A549 (cell line): ENCODE data around the gene NUP210. TPM values are rescaled to one million over a fixed set of nuclear protein-coding genes. Genes with fewer than 3 reads are reported as not detected.

Experiments used
- ATAC-seq, 2 experiments: fragments of 200-7000 bp in 1 of 2; fragments of >200 bp in 1 of 2; cut with Nextera tagmentation in 1 of 2; cut with Tn5 transposase in 1 of 2; 3 replicates each; pipeline versions ENCODE4 v1.8.0 to v1.9.1; 2018 to 2020; ENCODE audit warnings: mild to moderate bottlenecking in 1 of 2, moderate library complexity in 1 of 2
- CTCF ChIA-PET: fragments of 300-600 bp; sonication (Branson Sonifier 250); formaldehyde crosslinking; extraction: SDS; loops from one replicate; lab custom pipeline; 2021; ENCODE audit warnings: antibody characterized with exemption, inconsistent platforms; lab: Yijun Ruan, JAX
- POLR2A ChIA-PET: fragments of 350-600 bp; formaldehyde crosslinking; extraction: SDS; loops from one replicate; lab custom pipeline; 2021; ENCODE audit warnings: antibody characterized with exemption, inconsistent platforms; lab: Yijun Ruan, JAX
- DNase-seq, 2 experiments: peaks; one replicate each; pipeline versions ENCODE4 v3.0.0 to v3.0.0-alpha.2; 2011 to 2016; ENCODE audit warnings: low read depth in 1 of 2, low spot score in 1 of 2
- FAIRE-seq: peaks from 2 replicates; lab custom pipeline; 2011; peaks lifted over from hg19 to GRCh38; lab: Jason Lieb, UNC
- H3K27ac ChIP-seq, 2 experiments: fragments of >200 bp; sonication (Bioruptor Twin); formaldehyde crosslinking; 3 replicates each; pipeline ENCODE4 v1.5.1; 2016 to 2017
- H3K4me1 ChIP-seq: fragments of >200 bp; sonication (Bioruptor Twin); formaldehyde crosslinking; 3 replicates; pipeline ENCODE4 v1.6.1; 2016
- H3K4me2 ChIP-seq: fragments of >200 bp; sonication (Bioruptor Twin); formaldehyde crosslinking; 3 replicates; pipeline ENCODE4 v1.6.1; 2016
- H3K4me3 ChIP-seq: fragments of >200 bp; sonication (Bioruptor Twin); formaldehyde crosslinking; 3 replicates; pipeline ENCODE4 v1.5.1; 2016
- H3K9me3 ChIP-seq: fragments of >200 bp; sonication (Bioruptor Twin); formaldehyde crosslinking; 3 replicates; pipeline ENCODE4 v1.6.1; 2016
- ATOH8 ChIP-seq: fragments of 250-450 bp; sonication (Bioruptor Pico); IDR thresholded peaks from 2 replicates; pipeline ENCODE4 v1.5.0; 2020; ENCODE audit warnings: low read depth, mild to moderate bottlenecking, moderate library complexity
- BHLHE40 ChIP-seq: IDR thresholded peaks from 2 replicates; pipeline ENCODE4 v1.6.1; 2012; ENCODE audit warnings: low read depth, low read length, inconsistent platforms
- CBX8 ChIP-seq: fragments of 200-600 bp; sonication (generic); IDR thresholded peaks from 2 replicates; pipeline ENCODE4 v1.6.1; 2016
- CEBPB ChIP-seq, 2 experiments: fragments of >200 bp in 1 of 2; sonication (Bioruptor Twin) in 1 of 2; formaldehyde crosslinking in 1 of 2; IDR thresholded peaks; 2 replicates each; pipeline ENCODE4 v1.6.1; 2012 to 2016
- CHD2 ChIP-seq: fragments of 150-350 bp; IDR thresholded peaks from 2 replicates; pipeline ENCODE4 v1.6.1; 2014; ENCODE audit warnings: low read length; ENCODE audit not compliant: partially characterized antibody
- CTCF ChIP-seq: fragments of >200 bp; sonication (Bioruptor Twin); formaldehyde crosslinking; IDR thresholded peaks from 3 replicates; pipeline ENCODE4 v1.5.1; 2016
- FOSB ChIP-seq: fragments of 250-450 bp; sonication (Bioruptor Pico); IDR thresholded peaks from 2 replicates; pipeline ENCODE4 v1.5.0; 2020; ENCODE audit warnings: mild to moderate bottlenecking, moderate library complexity
- HOXB13 ChIP-seq: fragments of 250-450 bp; sonication (Bioruptor Pico); IDR thresholded peaks from 2 replicates; pipeline ENCODE4 v1.5.0; 2020; ENCODE audit warnings: low read depth, mild to moderate bottlenecking, moderate library complexity
- HOXB5 ChIP-seq: fragments of 250-450 bp; sonication (Bioruptor Pico); IDR thresholded peaks from 2 replicates; pipeline ENCODE4 v1.5.0; 2020; ENCODE audit warnings: mild to moderate bottlenecking, moderate library complexity
- MYC ChIP-seq: IDR thresholded peaks from 2 replicates; pipeline ENCODE4 v1.6.1; 2012; ENCODE audit warnings: mild to moderate bottlenecking, inconsistent platforms, low read length, improper control_type of control experiment, borderline replicate concordance
- NFE2L2 ChIP-seq: fragments of 150-350 bp; conservative IDR thresholded peaks from 2 replicates; pipeline ENCODE4 v1.6.1; 2014; ENCODE audit warnings: low read length
- NPAS2 ChIP-seq: fragments of 250-450 bp; sonication (Bioruptor Pico); IDR thresholded peaks from 2 replicates; pipeline ENCODE4 v1.8.0; 2022; ENCODE audit warnings: mild to moderate bottlenecking, moderate library complexity, borderline replicate concordance
- POLR2AphosphoS2 ChIP-seq: conservative IDR thresholded peaks from 2 replicates; pipeline ENCODE4 v1.6.1; 2012; ENCODE audit warnings: low read length, improper control_type of control experiment, inconsistent platforms
- RNF2 ChIP-seq: fragments of 200-600 bp; sonication (generic); IDR thresholded peaks from 2 replicates; pipeline ENCODE4 v1.6.1; 2016; ENCODE audit warnings: low read depth, mild to moderate bottlenecking, antibody characterized with exemption, moderate library complexity, borderline replicate concordance
- TP53 ChIP-seq: fragments of 250-450 bp; sonication (Bioruptor Pico); IDR thresholded peaks from 2 replicates; pipeline ENCODE4 v1.5.0; 2021; ENCODE audit warnings: mild to moderate bottlenecking, moderate library complexity
- ZC3H11A ChIP-seq: fragments of 450-650 bp; IDR thresholded peaks from 2 replicates; pipeline ENCODE4 v1.6.1; 2014; ENCODE audit warnings: antibody characterized with exemption, mild to moderate bottlenecking
- ZFP36 ChIP-seq: fragments of 450-650 bp; IDR thresholded peaks from 2 replicates; pipeline ENCODE4 v1.6.1; 2014; ENCODE audit warnings: borderline replicate concordance; ENCODE audit not compliant: partially characterized antibody
- ZSCAN20 ChIP-seq: fragments of 250-450 bp; sonication (Bioruptor Pico); IDR thresholded peaks from 2 replicates; pipeline ENCODE4 v1.8.0; 2022; ENCODE audit warnings: mild to moderate bottlenecking, moderate library complexity
- WGBS: methylation state at CpG from one replicate; pipeline ENCODE4 v1.1.6; 2017; ENCODE audit errors: missing lambda C conversion rate; 5-methylcytosine and 5-hydroxymethylcytosine counted together
- polyA plus RNA-seq, 4 experiments: library from polyadenylated mRNA; depleted of rRNA in 3 of 4; stranded (reverse); fragments of >200 nt; fragmentation: RNase III in 1 of 4; extraction: RNeasy Plus Mini Kit Qiagen cat#74134 plus additional on column Dnase treatment in 1 of 4; gene quantifications; 2 replicates in 3 of 4; 3 replicates in 1 of 4; pipeline ENCODE4 v1.2.3, GENCODE V29; 2011 to 2017

Gene NUP210
- polyA plus RNA-seq, 2 of the 4 experiments (the other 2 are of a cell fraction) = 25.7 to 28.1 TPM

GRCh38 chr3:13276438-13277195 lies 143.5 kb downstream of the NUP210 start (continued):
- no peak for TF ChIP-seq CTCF
- no peak for TF ChIP-seq MYC
- TF ChIP-seq HOXB5 (CRISPR knock-in tag) = no peak

- Histone ChIP-seq H3K4me3 (no peak overlapping the region), H3K4me2 (no peak overlapping the region), H3K27ac (no peak overlapping the region), H3K9me3 (no peaks in the 10 kb centered on the region), H3K4me1 (no peaks in the 10 kb centered on the region)
- FAIRE-seq (no peak), DNase-seq (no peak), ATAC-seq (no peak)
- ChIA-PET CTCF (interaction anchor here (0.6 to 1.1 kb wide), 3 partner anchors 50 to 185 kb away, joined by 3 to 5 read pairs (median 4); no protein-coding TSS in a partner anchor), POLR2A (no interaction called here)
- 85% methylated on average over 14 of the region's 14 CpGs for WGBS
- no peak for TF ChIP-seq MYC
- TF ChIP-seq CHD2 = no peak
- TF ChIP-seq HOXB13 (CRISPR knock-in tag) = no peak
- no peak for TF ChIP-seq FOSB (CRISPR knock-in tag)
- no peak for TF ChIP-seq CTCF
- TF ChIP-seq ATOH8 (CRISPR knock-in tag) = no peak
- TF ChIP-seq ZSCAN20 (CRISPR knock-in tag) = no peak
- no peak for TF ChIP-seq NFE2L2
- no peak for TF ChIP-seq ZFP36
- TF ChIP-seq ZC3H11A = no peak
- TF ChIP-seq BHLHE40 = no peak
- no peak for TF ChIP-seq RNF2
- TF ChIP-seq POLR2AphosphoS2 = no peak
- TF ChIP-seq CEBPB (IDR thresholded peaks at IDR 0.05) = no peak
- no peak for TF ChIP-seq TP53 (CRISPR knock-in tag)
- TF ChIP-seq NPAS2 (CRISPR knock-in tag) = no peak
- no peak for TF ChIP-seq CBX8
These were observed 144.6 kb downstream of the NUP210 start for GRCh38 chr3:13275376-13276005.
